Gastroesophageal sphincter (tissue), 3 donors: ENCODE results near the gene RNU5D-1.

Experiments
- POLR2A ChIP-seq, 2 donors: fragments of 450-650 bp; IDR thresholded peaks; one replicate each; pipeline ENCODE4 v1.6.1; 2017; ENCODE audit warnings: antibody characterized with exemption in 2 of 2, mild to moderate bottlenecking in 2 of 2, moderate library complexity in 1 of 2
- TF ChIP-seq, protein P1 (sequence below), 4 experiments: fragments of 200-600 bp in 2 of 4; fragments of 450-650 bp in 2 of 4; sonication (generic) in 1 of 4; IDR thresholded peaks; one replicate each; pipeline ENCODE4 v1.5.1; 2017 to 2019; ENCODE audit warnings: antibody characterized with exemption in 4 of 4, mild to moderate bottlenecking in 2 of 4, moderate library complexity in 2 of 4

DNA sequence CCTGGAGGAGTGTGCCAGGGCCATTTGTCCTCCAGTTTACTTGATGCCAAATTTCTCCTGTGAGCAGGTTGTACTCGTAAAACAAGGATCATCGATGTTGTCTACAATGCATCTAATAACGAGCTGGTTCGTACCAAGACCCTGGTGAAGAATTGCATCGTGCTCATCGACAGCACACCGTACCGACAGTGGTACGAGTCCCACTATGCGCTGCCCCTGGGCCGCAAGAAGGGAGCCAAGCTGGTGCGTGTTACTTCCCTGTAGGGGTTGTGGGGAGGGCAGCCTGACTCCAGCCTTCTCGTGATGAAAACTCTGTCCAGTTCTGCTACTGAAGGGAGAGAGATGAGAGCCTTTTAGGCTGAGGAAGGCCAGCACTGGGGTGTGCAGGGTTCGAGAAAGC is 46.6 kb upstream of the RNU5D-1 start:
- no peak for TF ChIP-seq POLR2A (IDR thresholded peaks at IDR 0.05)
- TF ChIP-seq, protein P1, sequence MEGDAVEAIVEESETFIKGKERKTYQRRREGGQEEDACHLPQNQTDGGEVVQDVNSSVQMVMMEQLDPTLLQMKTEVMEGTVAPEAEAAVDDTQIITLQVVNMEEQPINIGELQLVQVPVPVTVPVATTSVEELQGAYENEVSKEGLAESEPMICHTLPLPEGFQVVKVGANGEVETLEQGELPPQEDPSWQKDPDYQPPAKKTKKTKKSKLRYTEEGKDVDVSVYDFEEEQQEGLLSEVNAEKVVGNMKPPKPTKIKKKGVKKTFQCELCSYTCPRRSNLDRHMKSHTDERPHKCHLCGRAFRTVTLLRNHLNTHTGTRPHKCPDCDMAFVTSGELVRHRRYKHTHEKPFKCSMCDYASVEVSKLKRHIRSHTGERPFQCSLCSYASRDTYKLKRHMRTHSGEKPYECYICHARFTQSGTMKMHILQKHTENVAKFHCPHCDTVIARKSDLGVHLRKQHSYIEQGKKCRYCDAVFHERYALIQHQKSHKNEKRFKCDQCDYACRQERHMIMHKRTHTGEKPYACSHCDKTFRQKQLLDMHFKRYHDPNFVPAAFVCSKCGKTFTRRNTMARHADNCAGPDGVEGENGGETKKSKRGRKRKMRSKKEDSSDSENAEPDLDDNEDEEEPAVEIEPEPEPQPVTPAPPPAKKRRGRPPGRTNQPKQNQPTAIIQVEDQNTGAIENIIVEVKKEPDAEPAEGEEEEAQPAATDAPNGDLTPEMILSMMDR (IDR thresholded peaks at IDR 0.05): no peak
